HG03139 (cell line): ENCODE data around the gene IL36A.

ENCODE experiments used
- ATAC-seq: cut with Tn5 transposase; IDR thresholded peaks from one replicate; pipeline ENCODE4 v1.9.1; 2021; ENCODE audit not compliant: unreplicated experiment

Gene IL36A

DNA sequence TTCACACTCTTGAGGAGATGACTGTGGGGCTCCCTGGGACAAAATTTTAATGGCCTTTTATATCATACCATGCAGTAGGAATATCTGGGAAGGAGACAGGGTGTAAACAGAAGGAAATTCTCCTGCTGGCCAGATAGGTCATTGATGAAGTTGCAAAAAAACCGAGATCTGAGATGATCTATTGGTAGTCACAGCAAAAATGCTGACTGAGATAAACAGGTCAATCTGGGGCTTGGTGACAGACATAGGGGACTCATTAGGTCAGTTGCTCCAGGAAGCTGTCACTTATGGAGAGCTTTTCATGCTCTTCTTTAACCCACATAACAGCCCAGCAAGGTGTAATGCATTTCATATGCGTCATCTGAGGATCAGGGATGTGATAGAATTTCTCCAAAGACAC lies 2.6 kb upstream of the IL36A start:
- no peak for ATAC-seq

DNA sequence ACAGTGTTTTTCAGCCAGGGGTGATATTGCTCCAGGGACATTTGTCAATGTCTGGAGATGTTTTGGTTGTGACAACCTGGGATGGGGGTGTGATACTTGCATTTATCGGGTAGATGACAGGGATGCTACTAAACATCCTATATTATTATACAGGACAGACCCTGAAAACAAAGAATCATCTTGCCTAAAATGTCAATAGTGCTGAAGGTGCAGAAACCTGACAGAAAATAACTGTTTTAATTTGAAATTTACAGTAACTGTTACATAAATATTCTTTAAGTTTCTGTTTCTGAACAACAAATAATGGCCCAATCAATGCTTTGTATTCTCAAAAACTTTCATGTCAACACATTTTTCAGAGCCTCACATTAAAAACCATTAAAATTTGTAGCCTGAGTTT lies 2.0 kb downstream of the IL36A start:
- no peak for ATAC-seq

DNA sequence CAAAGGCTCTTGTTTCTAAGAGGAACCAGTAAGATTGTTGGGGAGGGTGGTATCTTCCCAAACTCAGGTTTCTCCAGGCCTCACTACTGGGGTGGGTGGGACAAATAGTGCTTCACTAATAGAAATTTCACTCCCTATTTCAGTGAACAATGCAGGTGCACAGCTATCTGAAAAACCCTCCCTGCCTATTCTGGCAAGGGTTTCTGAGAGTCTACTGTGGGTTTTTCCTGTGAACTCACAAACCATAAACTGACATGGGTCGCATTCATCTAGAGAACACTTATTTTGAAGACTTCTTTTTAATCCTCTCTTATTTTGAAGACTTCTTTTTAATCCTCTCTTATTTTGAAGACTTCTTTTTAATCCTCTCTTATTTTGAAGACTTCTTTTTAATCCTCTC lies 4.4 kb downstream of the IL36A start:
- ATAC-seq = no peak

DNA sequence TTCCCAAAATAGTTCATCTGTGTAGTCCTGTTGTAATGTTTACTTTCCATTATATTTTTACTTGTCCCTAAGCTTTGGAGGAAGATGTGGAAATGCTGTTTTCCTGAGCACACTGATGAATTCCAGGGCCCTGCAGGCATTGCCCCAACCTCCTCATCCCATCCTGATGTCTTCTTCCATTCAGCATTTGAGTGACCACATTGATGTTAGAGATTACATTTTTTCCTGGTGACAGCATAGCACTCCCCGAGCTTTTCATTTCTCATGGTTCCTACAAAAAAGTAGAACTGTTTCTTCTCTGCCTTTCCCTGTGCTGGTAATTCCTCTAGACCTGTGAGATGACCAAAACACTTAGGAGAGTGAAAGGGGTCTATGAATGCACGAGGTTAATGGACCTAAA lies 4.8 kb downstream of the IL36A start:
- no peak for ATAC-seq

DNA sequence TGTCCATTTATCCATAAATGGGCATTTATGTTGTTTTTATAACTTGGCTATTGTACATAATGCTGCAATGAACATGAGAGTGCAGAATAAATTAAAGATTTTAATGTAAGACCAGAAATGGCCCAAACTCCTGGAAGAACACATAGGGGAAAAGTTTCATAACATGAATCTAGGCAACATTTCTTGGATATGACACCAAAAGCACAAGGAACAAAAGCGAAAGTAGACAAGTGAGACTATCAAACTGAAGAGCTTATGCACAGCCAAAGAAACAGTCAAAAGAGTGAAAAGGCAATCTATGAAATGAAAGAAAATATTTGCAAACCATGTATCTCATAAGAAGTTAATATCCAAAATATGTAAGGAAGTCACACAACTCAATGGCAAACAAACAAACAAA lies 5.8 kb downstream of the IL36A start:
- no peak for ATAC-seq

DNA sequence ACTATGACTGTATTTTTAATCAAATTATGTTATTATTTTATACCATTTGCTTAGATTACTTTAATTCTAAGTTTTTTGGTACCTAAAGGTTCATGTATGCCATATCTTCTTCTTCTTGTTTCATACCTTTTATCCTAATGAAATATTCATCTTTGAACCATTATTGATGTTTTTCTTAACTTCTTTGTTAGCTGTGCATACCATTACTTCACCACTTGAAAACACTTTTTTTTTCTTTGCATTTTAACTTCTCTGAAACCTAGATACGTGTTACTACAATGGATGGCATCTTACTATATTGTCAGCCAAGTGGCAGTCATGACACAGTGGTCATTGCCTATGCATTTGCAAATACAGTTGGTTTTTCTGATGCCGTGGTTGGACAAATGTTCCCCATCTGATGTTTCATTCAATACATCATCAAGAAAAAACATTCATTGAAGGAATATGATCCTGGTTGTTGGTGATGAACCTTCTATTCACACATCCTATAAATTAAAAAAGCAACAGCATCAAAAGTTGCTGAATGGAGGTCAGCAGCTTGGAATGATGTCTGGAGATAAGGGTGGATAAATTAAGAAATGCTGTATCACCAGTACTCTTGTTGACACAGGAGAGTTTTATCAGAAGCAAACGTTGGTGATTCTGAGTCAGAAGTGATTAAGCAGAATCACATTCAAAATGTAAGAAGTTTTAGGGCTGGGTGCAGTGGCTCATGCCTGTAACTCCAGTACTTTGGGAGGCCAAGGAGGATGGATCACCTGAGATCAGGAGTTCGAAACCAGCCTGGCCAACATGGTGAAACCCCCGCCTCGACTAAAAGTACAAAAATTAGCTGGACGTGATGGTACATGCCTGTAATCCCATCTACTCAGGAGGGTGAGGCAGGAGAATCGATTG lies 7.4 kb downstream of the IL36A start:
- no peak for ATAC-seq

DNA sequence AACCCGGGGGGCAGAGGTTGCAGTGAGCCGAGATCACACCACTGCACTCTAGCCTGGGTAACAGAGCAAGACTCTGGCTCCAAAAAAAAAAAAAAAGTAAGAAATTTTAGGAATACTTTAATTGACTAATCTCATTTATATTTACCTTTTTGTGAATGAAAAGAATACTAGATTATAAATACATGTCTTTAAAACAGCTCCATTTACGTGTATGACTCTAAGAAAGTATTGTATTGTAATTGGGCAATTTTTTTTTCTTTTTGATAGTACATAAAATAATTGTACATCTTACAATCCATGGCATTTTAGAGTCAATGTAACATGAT lies 8.0 kb downstream of the IL36A start:
- no peak for ATAC-seq

DNA sequence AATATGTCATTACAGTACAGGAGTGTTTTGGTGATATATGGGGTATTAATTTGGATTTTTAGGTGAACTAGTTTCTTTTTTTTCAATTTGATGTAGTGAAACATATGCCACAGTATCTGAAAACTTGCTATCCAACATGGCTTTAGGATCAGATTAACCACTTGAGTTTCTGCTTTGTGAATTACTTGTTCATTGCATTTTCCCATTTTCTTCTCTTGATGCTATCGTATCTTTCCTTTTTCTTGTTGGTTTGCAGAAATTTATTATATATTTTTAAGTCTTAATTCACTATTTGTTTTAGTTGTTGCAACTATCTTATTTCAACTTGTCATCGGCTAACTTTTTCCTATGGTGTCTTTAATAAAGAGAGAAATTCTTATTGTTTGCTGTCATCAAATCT lies 8.8 kb downstream of the IL36A start:
- no peak for ATAC-seq

DNA sequence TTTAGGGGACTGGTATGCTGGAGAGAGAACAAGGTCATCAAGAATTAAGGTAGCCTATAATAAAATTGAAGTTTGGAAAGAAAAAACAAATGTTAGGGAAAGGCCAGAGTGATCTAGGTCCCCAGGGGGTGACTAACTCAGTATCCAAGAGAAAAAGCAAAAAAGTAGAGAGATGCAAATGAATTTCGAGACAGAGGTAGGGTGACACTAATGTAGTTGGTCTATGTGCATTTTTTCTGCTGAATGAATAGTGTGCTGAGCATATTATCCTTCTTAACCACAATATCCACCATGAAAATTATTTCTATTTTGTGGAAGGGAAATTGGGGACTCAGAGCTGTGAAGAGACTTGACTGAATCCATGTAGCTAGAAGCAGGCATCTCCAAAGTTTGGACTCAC lies 9.8 kb downstream of the IL36A start:
- no peak for ATAC-seq

DNA sequence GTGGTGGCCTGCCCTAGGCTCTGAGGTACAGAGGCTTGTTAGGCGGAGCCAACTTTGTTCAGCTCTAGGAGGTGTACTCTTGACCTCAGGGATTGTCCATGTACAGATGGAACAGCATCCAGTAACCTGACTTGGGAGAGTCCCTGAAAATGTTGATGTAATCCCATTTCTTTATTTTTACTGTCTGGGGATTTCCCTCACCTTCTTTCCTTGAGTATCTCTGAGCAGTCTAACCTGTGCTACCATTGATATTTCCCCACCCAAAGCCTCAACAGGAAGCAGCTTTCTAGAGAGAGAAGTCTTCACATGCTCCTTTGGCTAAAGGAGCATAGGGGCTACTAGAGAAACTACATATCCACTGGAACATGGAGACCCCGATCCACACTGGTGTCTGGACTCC lies 10.4 kb downstream of the IL36A start:
- ATAC-seq = no peak

DNA sequence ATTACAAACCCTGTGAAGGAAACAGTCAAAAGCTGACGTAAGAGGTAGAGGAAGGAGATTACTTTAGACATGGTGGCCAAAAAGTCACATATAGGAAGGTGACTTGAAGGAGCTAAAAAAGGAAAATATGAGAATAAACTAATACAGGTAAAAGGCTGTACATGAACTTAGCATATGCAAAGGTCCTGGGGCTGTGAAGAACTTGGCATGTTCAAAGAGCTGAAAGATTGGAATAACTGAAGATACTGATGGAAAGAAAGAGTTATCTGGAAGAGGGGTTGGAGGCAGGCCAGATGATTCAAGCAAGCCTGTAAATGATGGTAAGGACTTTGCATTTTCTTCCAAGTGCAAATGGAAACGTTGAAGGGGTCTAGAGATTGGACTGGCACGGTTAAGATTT lies 13.2 kb downstream of the IL36A start:
- ATAC-seq = no peak

DNA sequence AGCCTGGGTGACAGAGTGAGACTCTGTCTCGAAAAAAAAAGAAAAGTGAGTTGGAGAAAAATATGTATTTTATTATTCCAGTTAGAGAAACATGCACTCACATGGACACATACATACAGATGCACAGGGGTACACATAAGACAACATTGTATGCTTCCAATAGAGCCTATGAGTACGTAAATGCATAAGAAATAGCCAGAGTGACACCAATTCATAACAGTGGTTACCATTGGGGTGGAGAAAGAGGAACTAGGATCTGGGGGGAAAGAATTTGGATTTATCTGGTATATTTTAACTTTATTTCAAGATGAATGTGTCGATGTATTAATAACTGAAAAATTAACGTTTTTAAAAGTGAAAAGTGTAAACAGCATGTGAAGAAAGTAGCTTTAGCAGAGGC lies 16.1 kb downstream of the IL36A start:
- ATAC-seq = no peak

DNA sequence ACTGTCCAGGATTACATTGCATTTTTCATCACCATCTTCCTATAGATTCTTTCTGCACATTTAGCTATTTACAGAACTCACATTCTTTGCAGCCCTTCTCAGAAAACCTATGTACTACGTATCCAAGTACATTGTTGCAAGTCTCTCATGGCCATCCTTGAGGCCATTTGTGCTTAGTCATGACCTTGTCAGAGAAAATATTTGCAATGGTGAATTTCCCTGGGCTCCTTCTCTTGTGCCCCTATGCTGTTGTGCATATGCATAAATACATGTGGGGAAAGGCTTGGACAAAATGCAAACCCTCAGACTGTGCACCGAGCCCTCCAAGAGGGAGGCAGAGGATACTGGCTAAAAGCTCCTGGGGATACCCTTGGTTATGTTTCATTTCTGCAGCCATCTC lies 19.5 kb downstream of the IL36A start:
- no peak for ATAC-seq

DNA sequence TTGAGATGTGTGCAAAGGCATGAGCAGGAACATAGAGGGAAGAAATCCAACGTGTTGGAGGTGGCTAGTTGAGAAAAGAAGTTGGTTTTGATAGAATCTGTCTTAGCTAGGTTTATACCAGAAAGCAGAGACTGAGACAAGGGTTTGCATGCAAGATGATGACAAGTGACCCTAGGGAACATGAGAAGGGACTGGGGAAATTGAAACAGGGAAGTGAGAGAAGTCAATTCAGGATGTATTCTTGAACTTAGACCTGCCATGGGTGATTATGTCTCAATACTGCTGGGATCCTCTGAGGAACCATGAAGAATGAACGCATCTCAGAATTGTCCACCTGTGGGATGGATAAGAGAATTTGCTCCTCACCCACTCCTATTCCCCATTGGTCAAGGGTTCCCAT lies 20.5 kb downstream of the IL36A start:
- no peak for ATAC-seq

DNA sequence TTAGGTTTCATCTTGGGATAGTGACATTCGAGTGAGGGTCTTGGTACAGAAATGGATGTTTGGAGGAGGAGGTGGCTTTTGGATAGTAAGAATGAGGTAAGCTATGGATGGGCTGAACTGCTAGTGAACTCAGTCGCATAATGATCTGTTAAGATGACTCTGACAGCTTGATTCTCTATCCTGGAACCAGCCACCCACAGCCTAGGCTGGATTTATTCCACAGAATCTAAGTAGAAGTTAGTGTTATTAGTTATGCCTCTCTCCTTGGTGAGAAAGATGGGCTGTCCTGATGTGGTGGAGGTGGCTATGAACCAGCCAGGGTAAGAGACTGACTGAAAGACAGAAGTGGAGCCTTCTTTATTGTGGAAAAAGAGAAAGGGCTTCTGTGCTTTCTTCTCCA lies 22.4 kb downstream of the IL36A start:
- ATAC-seq = no peak

DNA sequence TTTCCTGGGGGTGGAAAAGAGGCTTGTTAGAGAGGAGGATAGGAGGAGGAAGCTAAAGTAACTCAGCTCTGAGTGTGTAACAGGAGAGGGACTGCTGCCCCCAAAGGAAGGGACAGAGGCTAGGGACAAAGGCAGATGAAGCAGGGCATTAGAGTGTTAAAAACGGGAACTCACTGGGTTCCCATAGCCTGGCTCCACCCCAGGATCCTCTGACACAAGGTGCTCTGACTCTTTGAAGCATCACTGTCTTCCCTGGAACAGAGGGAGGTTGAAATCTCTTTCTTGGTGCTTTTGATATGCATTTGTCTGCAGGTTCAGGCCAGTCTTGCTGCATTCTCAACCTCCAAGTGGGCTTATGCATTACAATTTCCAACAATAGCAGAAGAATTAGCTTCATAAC lies 22.9 kb downstream of the IL36A start:
- ATAC-seq = no peak

DNA sequence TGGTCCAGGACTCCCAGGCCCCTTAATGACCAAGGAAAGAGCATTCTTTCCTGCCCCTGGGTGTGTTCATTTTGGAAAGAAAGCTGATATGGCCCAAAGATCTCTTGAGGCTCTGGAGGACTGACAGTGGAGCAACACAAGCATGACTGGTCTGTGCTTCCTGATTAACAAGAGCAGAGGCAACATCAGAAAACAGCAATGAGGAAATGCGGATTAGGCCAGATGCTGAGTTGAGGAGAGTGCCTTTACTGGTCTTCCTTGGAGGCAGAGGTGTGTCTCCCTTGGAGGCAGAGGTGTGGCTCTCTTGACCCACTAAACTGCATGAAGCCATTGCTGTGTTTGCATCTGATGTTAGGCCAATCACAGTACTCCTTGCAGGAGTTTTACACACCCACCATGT lies 27.5 kb downstream of the IL36A start:
- ATAC-seq = no peak

DNA sequence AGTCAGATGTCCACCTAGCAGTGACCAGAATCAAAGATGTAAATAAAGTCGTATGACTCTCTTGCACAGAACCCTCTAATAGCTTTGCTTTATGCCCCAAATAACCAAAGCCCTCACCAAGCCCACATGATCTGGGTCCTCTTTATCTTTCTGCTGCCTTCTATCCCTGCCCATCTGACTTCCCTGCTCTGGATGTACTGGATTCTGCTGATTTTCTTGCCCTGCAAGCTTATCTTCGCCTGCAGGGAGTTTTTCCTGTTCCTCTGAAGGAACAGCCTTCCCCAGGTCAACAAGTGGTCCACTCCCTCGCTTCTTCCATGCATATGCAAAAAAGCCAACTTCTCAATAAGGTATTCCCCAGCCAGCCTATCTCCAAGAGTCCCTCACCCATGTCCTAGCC lies 28.8 kb downstream of the IL36A start:
- no peak for ATAC-seq

DNA sequence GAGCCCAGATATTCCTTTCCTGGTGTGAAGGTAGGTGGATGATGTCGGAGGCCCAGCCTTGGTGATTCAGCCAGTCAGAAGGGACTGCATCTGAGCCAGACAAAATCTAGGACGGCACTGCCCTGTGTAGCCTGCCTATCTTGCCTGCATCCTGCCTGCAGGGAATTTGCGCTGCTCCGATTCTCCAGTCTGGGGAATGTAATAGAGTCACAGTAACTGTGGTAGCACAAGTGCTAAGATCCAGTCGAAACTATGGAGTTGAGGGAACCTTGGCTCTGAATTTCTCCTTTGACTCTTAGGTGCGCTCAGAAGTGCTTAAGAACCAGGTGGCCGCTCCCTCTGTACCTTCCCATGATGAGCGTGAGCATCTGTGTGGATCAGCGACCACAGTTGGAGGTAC lies 31.5 kb downstream of the IL36A start:
- no peak for ATAC-seq

DNA sequence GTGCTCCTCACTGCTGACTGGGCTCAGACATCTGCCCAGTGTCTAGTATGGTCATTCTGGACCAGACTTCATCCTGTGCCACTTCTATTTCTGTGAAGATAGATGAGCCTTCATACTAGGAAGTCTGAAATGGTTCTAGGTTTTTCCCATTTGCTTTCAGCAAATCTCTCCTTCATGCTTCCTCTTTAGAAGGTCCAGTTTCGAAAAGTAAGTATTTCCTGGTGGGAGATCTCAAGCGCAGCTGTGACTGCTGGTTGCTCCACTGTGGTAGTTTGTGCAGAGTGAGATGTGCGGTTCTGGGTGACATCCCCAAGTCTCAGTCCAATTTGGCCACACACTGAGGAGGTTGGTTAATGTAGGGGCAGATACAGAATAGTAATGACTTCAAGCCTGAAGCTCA lies 33.0 kb downstream of the IL36A start:
- ATAC-seq = no peak

DNA sequence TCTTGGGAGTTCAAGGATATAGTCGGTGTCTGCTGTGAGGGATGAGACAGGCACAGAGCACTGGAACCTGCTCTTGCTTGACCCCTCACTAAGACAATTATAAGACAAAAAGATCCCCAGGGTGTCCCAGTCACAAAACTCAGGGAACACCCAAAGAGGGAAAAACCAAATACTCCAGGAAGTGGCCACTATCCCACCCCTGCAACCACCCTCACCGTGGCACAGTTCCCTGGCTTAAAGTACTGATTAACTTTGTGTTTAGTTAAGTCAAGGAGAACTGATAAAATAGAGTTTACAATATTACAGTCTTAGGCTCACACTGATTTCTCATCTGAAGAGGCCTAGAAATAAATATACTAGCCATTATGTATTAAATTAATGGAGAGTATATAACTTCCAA lies 33.9 kb downstream of the IL36A start:
- ATAC-seq = no peak

DNA sequence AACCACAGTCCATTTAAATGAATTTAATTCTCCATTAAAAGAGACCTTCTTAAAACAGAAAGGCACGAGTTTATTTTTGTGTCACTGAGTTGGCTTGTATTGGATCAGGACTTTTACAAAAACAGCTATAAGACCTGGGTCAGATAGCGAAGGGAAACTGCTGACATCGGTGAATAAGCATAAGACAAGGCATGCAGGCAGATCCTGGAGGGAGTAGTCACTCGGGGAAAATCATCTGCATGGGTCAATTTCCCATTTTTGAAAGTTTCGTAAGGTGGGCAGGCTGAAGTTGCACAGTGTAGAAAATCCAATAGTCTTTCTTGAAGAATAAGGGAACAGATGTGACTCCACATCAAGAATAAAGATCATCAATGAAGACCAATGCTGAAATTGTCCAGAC lies 34.5 kb downstream of the IL36A start:
- no peak for ATAC-seq

DNA sequence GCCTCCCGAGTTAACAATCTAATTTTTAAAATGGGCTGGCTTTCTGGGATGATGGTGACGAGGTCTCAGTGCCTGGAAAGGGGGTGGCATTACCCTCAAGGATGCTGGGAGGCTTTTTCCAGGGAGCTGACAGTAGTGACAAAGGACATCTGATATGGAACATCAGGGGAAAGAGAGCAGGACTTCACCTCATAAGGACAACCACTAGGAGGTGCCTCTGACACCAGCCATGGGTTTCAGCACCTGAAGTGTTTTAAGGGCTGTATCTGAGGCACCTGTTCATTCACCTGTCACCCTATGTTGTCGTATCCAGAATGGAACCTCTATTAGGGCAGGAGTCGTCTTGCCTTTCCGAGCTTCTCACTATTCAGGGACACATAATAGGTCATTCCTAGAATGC lies 36.6 kb downstream of the IL36A start:
- no peak for ATAC-seq
